Endothelial cell of hepatic sinusoid (primary cell): Measurements from ENCODE around the gene TPRX1.
"Not testable (repeated sequence)": the region's sequence is repeated elsewhere in the genome, so short reads cannot be mapped to it uniquely, and the experiment has no call there.

Experiments used
- in situ Hi-C: cut with HindIII; loops from 2 replicates; pipeline ENCODE4 v1.10.0; 2017; ENCODE audit warnings: low sequenced_read_pairs

TPRX1 gene

GRCh38 chr19:47802521-47803043 is 1.8 kb downstream of the TPRX1 start:
- in situ Hi-C loops, result no loop called here

DNA sequence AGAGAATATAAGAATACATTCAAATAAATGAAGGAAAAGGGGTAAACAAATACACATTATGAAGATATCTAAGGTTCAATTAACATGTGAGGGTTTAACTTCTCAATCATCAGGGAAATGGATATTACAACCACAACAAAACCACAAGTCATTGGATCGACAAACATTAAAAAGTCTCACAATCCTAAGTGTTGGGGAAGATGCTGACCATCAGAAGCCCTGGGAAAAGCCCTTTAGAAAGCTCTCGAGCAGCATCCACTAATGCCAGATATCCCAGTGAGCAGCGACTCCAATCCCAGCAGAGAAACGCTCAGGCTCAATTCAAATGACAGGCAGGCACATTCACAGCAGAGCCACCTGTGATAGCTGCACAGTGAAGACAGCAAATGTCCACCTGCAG is 3.1 kb downstream of the TPRX1 start:
- in situ Hi-C loops, result no loop called here

DNA sequence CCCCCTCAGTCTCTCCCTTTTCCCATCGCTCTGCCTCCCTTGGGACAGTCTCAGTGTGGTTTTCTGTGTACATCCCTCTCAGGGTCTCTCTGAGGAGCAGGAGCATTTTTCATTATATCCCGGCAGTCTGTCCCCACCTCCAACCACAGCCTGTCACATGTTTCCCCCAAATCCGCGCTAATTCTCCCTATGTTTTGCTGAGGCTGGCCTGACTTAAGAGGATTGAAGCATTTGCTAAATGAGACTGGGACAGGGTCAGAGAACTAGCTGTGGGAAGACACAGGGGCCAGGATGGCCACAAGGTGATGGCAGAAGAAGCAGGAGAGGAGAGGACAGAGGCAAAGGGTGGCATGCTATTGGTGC is 5.5 kb downstream of the TPRX1 start:
- in situ Hi-C loops, result no loop called here

GRCh38 chr19:47797996-47798903 is 6.1 kb downstream of the TPRX1 start:
- in situ Hi-C loops, result no loop called here

DNA sequence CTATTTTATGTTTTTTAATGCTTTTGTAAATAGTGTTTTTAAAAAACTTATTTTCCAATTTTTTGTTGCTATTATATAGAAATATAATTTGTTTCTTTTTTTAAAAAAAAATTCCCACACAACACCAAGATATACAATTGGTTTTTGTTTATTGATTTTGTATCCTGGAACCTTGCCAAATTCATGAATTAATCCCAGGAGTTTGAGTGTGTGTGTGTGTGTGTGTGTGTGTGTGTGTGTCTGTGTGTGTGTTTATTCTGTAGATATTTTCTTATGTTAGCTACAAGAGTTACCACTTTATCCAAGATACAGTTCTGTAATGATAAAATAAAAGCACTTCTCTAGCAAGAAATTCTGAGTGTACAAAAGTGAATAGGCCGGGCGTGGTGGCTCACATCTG is 7.6 kb downstream of the TPRX1 start:
- in situ Hi-C loops, result no loop called here

- in situ Hi-C loops, result no loop called here
Observed at GRCh38 chr19:47794526-47794925, 9.8 kb downstream of the TPRX1 start.

- in situ Hi-C loops, result no loop called here
Observed at GRCh38 chr19:47792616-47793015, 11.7 kb downstream of the TPRX1 start.

GRCh38 chr19:47790398-47790814 is 13.9 kb downstream of the TPRX1 start:
- in situ Hi-C loops, result no loop called here

GRCh38 chr19:47789811-47790210 is 14.5 kb downstream of the TPRX1 start:
- in situ Hi-C loops, result not testable (repeated sequence)

DNA sequence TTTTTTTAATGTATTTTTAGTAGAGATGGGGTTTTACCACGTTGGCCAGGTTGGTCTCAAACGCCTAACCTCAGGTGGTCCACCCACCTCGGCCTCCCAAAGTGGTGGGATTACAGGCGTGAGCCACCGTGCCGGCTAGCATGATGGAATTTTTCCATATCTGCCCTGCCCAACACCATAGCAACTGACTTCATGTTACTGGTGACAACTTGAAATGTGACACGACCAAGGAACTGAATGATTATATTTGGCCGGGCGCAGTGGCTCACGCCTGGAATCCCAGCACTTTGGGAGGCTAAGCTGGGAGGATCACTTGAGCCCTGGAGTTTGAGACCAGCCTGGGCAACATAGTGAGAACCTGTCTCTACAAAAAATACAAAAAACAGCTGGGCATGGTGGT is 17.0 kb downstream of the TPRX1 start:
- in situ Hi-C loops, result not testable (repeated sequence)

DNA sequence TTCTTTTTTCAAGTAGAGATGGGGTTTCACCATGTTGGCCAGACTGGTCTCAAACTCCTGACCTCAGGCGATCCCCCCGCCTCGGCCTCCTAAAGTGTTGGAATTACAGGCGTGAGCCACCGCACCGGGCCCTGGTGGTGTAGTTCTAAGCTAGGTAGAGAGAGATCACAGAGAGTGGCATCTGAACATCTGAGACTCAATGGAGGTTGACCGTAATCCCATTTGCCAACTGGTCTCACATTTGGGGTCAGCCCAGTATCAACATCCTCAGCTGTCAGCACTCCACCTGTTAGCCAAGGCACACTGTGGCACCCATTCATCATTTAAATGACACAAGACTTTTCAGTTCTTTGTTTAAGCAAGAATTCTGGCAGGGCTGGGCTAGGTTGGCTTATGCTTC is 17.8 kb downstream of the TPRX1 start:
- in situ Hi-C loops, result no loop called here

DNA sequence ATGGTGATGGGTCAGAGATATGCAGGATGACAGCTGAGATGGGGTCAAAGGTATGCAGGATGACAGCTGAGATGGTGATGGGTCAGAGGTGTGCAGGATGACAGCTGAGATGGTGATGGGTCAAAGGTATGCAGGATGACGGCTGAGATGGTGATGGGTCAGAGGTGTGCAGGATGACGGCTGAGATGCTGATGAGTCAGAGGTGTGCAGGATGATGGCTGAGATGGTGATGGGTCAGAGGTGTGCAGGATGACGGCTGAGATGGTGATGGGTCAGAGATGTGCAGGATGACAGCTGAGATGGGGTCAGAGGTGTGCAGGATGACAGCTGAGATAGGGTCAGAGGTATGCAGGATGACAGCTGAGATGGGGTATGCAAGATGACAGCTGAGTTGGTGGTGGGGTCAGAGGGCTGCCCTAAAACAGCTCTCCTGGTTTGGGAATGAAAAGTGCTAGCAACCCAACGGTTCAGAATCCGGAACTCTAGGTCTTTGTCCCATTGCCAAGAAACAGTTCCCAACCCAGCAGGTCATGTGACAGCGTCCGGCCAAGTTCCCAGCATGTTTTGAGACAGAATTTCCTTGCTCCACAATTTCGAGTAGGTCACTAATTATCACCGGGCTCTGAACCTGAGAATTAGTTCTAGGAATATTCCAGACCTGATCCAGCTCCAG is 22.6 kb downstream of the TPRX1 start:
- in situ Hi-C loops, result no loop called here

- in situ Hi-C loops, result no loop called here
Observed at GRCh38 chr19:47780215-47780551, 24.2 kb downstream of the TPRX1 start.

- in situ Hi-C loops, result no loop called here
Observed at GRCh38 chr19:47779524-47780214, 24.7 kb downstream of the TPRX1 start.

GRCh38 chr19:47778954-47779351 is 25.4 kb downstream of the TPRX1 start:
- in situ Hi-C loops, result no loop called here

DNA sequence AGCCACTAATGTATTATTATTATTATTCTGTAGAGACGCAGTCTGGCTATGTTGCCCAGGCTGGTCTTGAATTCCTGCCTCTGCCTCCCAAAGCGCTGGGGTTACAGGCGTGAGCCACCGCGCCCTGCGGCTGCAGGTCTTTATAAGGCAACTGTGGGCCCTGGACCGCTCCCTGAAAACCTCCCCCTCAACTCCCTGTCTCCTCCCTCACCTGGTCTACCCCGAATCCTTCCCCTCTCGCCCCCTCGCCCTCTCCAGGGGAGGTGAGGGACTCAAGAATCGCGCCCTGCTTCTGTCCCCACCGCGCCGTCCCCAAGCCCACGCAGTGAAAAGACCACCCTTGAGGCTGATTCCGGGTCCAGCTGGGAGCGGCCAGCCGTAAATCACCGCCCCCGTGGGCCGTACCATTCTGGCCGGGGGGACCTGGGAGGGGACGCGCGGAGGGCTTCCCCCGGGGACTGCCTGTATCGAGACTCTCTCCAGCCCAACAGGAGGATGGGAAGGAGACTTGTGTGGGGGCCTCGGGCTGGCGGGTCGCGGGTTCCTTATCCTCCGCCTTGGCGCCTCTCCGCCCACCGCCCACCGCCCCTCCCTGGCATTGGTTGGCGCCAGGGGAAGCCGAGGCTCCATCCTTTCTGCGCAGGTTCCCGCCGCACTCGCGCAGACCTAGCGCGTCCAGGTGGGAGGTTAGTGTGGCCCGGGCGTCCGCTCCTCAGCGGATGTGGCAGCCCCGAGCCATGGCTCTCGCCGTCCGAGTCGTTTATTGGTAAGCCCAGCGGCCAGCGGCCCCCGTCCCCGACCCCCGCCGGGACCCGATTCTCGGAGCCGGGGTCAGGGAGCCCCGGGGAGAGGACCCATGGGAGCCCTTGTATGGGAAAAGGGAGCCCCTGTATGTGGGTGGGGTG is 26.1 kb downstream of the TPRX1 start, which contains the start of gene SELENOW:
Gene SELENOW, plus strand, starts transcription at position 655 of the 905 bp plus-strand sequence. Its CDS starts 83 bp downstream, at position 738.
- in situ Hi-C loops, result no loop called here

DNA sequence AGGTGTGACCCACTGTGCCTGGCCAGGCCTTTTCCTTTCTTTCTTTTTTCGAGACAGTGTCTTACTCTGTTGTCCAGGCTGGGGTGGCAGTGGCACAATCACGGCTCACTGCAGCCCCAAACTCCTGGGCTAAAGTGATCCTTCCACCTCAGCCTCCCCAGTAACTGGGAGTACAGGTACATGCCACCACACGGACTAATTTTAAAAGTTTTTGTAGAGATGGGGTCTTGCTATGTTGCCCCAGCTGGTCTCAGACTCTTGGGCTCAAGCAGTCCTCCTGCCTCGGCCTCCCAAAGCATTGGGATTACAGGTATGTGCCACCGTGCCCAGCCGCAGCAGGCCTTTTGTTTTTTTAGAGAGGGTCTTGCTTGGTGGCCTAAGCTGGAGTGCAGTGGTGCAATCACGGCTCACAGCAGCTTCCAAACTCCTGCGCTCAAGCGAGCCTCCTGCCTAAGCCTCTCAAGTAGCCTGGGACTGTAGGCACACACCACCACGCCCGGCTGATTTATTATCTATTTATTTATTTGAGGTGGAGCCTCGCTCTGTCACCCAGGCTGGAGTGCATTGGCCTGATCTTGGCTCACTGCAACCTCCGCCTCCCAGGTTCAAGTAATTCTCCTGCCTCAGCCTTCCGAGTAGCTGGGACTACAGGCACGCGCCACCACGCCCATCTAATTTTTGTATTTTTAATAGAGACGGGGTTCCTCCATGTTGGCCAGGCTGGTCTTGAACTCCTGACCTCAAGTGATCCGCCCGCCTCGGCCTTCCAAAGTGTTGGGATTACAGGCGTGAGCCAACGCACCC is 26.9 kb downstream of the TPRX1 start:
- in situ Hi-C loops, result not testable (repeated sequence)

DNA sequence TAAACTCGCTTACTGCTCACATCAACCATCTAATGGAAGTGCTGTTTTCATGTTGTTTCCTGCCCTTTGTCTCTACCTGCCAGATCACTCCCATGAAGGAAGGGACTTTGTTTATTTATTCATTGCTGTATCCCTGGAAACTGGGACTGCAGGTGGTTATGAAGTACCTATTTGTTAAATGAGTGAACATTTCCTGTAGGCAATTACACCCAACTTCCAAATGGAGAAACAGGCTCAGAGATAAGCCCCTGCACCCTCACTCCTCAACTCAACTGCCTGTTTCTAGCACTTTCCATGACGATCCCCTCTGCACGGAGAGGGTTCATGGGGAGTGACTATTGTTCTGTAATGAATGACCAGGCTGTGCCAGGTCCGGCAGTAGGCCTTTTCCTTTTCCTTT is 27.8 kb downstream of the TPRX1 start:
- in situ Hi-C loops, result no loop called here

DNA sequence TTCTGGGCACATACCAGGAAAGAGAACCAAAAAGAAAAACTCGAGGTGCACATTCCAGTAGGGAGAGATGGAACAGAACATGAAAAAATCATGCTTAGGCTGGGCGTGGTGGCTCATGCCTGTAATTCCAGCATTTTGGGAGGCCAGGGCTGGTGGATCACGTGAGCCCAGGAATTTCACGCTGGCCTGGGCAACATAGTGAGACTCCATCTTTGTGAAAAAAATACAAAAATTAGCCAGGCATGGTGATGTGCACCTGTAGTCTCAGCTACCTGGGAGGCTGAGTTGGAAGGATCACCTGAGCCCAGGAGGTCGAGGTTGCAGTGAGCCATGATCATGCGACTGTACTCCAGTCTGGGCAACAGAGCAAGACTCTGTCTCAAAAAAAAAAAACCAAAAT is 33.1 kb downstream of the TPRX1 start:
- in situ Hi-C loops, result not testable (repeated sequence)

- in situ Hi-C loops, result no loop called here
Observed at GRCh38 chr19:47769534-47769933, 34.8 kb downstream of the TPRX1 start.
